ENCODE measurements around the gene IFNLR1. TPM values are rescaled to one million over a fixed set of nuclear protein-coding genes. Genes with fewer than 3 reads are reported as not detected.

The IFNLR1 gene
- total RNA-seq, result 2.3 TPM

GRCh38 chr1:24186993-24187790, at the start of gene IFNLR1:
IFNLR1 (minus strand) TSS chr1:24187289; CDS start chr1:24187248, 41 bp downstream.

DNA sequence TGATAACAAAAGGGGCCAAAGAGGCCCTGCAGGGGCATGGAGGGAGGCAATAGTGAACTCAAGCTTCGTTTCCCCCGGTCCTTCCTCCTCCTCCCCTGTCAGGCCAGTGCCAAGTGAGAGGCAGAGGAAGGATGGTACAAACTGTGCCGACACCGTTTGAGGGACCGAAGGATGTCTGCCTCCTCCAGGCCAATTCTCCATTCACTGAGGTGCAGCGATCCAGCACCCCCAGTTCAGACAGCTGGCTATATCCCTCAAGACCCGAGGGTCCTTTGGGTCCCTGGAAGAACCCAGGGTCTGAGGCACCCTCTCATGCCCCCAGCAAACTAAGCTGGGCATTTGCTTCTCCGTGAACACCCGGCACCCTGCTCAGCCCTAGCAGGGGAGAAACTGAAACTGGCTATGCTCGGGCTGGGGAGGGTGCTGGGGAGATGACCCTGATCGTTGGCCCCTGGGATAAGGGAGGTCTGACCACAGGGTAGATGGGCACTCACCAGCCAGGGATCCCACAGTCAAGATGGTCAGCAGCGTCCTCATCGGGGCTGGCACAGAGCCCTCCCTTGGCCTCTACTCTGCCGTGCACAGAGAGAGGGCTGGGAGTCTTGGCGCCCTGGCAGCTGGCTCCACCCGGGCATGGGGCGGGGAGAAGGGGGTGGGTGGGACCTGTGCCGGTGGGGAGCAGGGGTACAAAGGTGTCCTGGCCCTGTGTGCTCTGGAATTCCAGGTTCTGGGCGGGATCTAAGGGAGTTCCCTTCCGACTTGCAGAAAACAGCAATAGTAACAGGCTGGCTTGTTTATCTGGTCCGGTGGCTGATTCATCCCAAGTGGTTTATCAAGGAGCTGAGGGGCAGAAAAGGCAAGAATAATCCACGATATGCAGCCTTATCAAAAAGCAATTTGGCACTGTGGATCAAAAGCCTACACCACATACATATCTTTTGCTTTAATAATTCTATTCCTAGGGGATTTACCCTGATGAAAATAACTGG, 44.2 kb downstream of the IFNLR1 start, which contains the start of gene IL22RA1:
IL22RA1 (minus strand) TSS at position 595 of the 989 bp plus-strand sequence; CDS start at position 537, 58 bp downstream.

GRCh38 chr1:24111996-24112779, 74.9 kb downstream of the IFNLR1 start, which contains the start of gene MYOM3:
MYOM3 (minus strand) TSS chr1:24112135; CDS start chr1:24108636, 3,499 bp downstream.

Other genes with a start within 250 kb of the IFNLR1 start
- gene PNRC2, start 227.5 kb downstream of the IFNLR1 start, total RNA-seq, result 96.9 TPM
- 115 TPM for gene SRSF10, start 207.0 kb downstream of the IFNLR1 start, total RNA-seq
- 0.23 TPM for gene MYOM3, start 75.2 kb downstream of the IFNLR1 start, total RNA-seq
- gene IL22RA1, start 44.1 kb downstream of the IFNLR1 start, total RNA-seq, result not detected
- gene GRHL3, start 132.1 kb upstream of the IFNLR1 start, total RNA-seq, result 0.23 TPM
- 18.0 TPM for gene STPG1, start 226.5 kb upstream of the IFNLR1 start, total RNA-seq
- 54.7 TPM for gene NIPAL3, start 228.5 kb upstream of the IFNLR1 start, total RNA-seq